A549 (cell line): ENCODE measurements around the gene THSD7A. TPM values are rescaled to one million over a fixed set of nuclear protein-coding genes. Genes with fewer than 3 reads are reported as not detected.
A peak's percentile ranks its signal among the peaks of the same experiment; 100 is the strongest.

Source experiments
- ATAC-seq, 2 experiments: fragments of 200-7000 bp in 1 of 2; fragments of >200 bp in 1 of 2; cut with Nextera tagmentation in 1 of 2; cut with Tn5 transposase in 1 of 2; 3 replicates each; pipeline versions ENCODE4 v1.8.0 to v1.9.1; 2018 to 2020; ENCODE audit warnings: mild to moderate bottlenecking in 1 of 2, moderate library complexity in 1 of 2
- CTCF ChIA-PET: fragments of 300-600 bp; sonication (Branson Sonifier 250); formaldehyde crosslinking; extraction: SDS; loops from one replicate; lab custom pipeline; 2021; ENCODE audit warnings: antibody characterized with exemption, inconsistent platforms; lab: Yijun Ruan, JAX
- POLR2A ChIA-PET: fragments of 350-600 bp; formaldehyde crosslinking; extraction: SDS; loops from one replicate; lab custom pipeline; 2021; ENCODE audit warnings: antibody characterized with exemption, inconsistent platforms; lab: Yijun Ruan, JAX
- DNase-seq, 2 experiments: peaks; one replicate each; pipeline versions ENCODE4 v3.0.0 to v3.0.0-alpha.2; 2011 to 2016; ENCODE audit warnings: low read depth in 1 of 2, low spot score in 1 of 2
- FAIRE-seq: peaks from 2 replicates; lab custom pipeline; 2011; peaks lifted over from hg19 to GRCh38; lab: Jason Lieb, UNC
- H3K27ac ChIP-seq, 2 experiments: fragments of >200 bp; sonication (Bioruptor Twin); formaldehyde crosslinking; 3 replicates each; pipeline ENCODE4 v1.5.1; 2016 to 2017
- H3K4me1 ChIP-seq: fragments of >200 bp; sonication (Bioruptor Twin); formaldehyde crosslinking; 3 replicates; pipeline ENCODE4 v1.6.1; 2016
- H3K4me2 ChIP-seq: fragments of >200 bp; sonication (Bioruptor Twin); formaldehyde crosslinking; 3 replicates; pipeline ENCODE4 v1.6.1; 2016
- H3K4me3 ChIP-seq: fragments of >200 bp; sonication (Bioruptor Twin); formaldehyde crosslinking; 3 replicates; pipeline ENCODE4 v1.5.1; 2016
- H3K9me3 ChIP-seq: fragments of >200 bp; sonication (Bioruptor Twin); formaldehyde crosslinking; 3 replicates; pipeline ENCODE4 v1.6.1; 2016
- BCL3 ChIP-seq: fragments of >200 bp; sonication (Bioruptor Twin); formaldehyde crosslinking; IDR thresholded peaks from 3 replicates; pipeline ENCODE4 v1.6.1; 2016
- BHLHE40 ChIP-seq: IDR thresholded peaks from 2 replicates; pipeline ENCODE4 v1.6.1; 2012; ENCODE audit warnings: low read depth, low read length, inconsistent platforms
- CBX2 ChIP-seq: fragments of 200-600 bp; sonication (generic); IDR thresholded peaks from 2 replicates; pipeline ENCODE4 v1.6.1; 2016; ENCODE audit warnings: low read depth, mild to moderate bottlenecking, borderline replicate concordance
- E2F6 ChIP-seq: IDR thresholded peaks from 2 replicates; pipeline ENCODE4 v1.6.1; 2012; ENCODE audit warnings: low read depth, borderline replicate concordance
- ELK1 ChIP-seq: fragments of 150-350 bp; IDR thresholded peaks from 2 replicates; pipeline ENCODE4 v1.6.1; 2014; ENCODE audit warnings: low read depth, mild to moderate bottlenecking, low read length
- HEYL ChIP-seq: fragments of 250-450 bp; sonication (Bioruptor Pico); IDR thresholded peaks from 2 replicates; pipeline ENCODE4 v1.8.0; 2021; ENCODE audit warnings: mild to moderate bottlenecking, moderate library complexity
- HMGXB4 ChIP-seq: fragments of 250-450 bp; sonication (Bioruptor Pico); IDR thresholded peaks from 2 replicates; pipeline ENCODE4 v1.5.0; 2021; ENCODE audit warnings: mild to moderate bottlenecking, moderate library complexity, borderline replicate concordance
- HOXA7 ChIP-seq: fragments of 250-450 bp; sonication (Bioruptor Pico); IDR thresholded peaks from 2 replicates; pipeline ENCODE4 v1.5.0; 2020; ENCODE audit warnings: mild to moderate bottlenecking, moderate library complexity
- JUN ChIP-seq, 2 experiments: fragments of >200 bp; sonication (Bioruptor Twin); formaldehyde crosslinking; IDR thresholded peaks; 2 replicates in 1 of 2; 3 replicates in 1 of 2; pipeline ENCODE4 v1.6.1; 2016 to 2017
- MAFK ChIP-seq: fragments of 450-650 bp; IDR thresholded peaks from 2 replicates; pipeline ENCODE4 v1.6.1; 2014; ENCODE audit not compliant: partially characterized antibody
- MAX ChIP-seq: IDR thresholded peaks from 2 replicates; pipeline ENCODE4 v1.6.1; 2012
- MAZ ChIP-seq: fragments of 150-350 bp; IDR thresholded peaks from 2 replicates; pipeline ENCODE4 v1.6.1; 2014; ENCODE audit warnings: antibody characterized with exemption, low read depth, low read length, borderline replicate concordance
- PHF8 ChIP-seq: fragments of 200-600 bp; sonication (generic); IDR thresholded peaks from 2 replicates; pipeline ENCODE4 v1.6.1; 2016; ENCODE audit warnings: low read depth, mild to moderate bottlenecking, antibody characterized with exemption, moderate library complexity, borderline replicate concordance
- POLR2AphosphoS2 ChIP-seq: conservative IDR thresholded peaks from 2 replicates; pipeline ENCODE4 v1.6.1; 2012; ENCODE audit warnings: low read length, improper control_type of control experiment, inconsistent platforms
- RARB ChIP-seq: fragments of 250-450 bp; sonication (Bioruptor Pico); IDR thresholded peaks from 2 replicates; pipeline ENCODE4 v1.8.0; 2021; ENCODE audit warnings: mild to moderate bottlenecking, moderate library complexity
- RFX5 ChIP-seq: fragments of 450-650 bp; IDR thresholded peaks from 2 replicates; pipeline ENCODE4 v1.7.1; 2014; ENCODE audit warnings: antibody characterized with exemption, mild to moderate bottlenecking, moderate library complexity
- TFCP2L1 ChIP-seq: fragments of 250-450 bp; sonication (Bioruptor Pico); IDR thresholded peaks from 2 replicates; pipeline ENCODE4 v1.5.0; 2021; ENCODE audit warnings: mild to moderate bottlenecking
- ZC3H11A ChIP-seq: fragments of 450-650 bp; IDR thresholded peaks from 2 replicates; pipeline ENCODE4 v1.6.1; 2014; ENCODE audit warnings: antibody characterized with exemption, mild to moderate bottlenecking
- ZFP36 ChIP-seq: fragments of 450-650 bp; IDR thresholded peaks from 2 replicates; pipeline ENCODE4 v1.6.1; 2014; ENCODE audit warnings: borderline replicate concordance; ENCODE audit not compliant: partially characterized antibody
- ZSCAN20 ChIP-seq: fragments of 250-450 bp; sonication (Bioruptor Pico); IDR thresholded peaks from 2 replicates; pipeline ENCODE4 v1.8.0; 2022; ENCODE audit warnings: mild to moderate bottlenecking, moderate library complexity
- WGBS: methylation state at CpG from one replicate; pipeline ENCODE4 v1.1.6; 2017; ENCODE audit errors: missing lambda C conversion rate; 5-methylcytosine and 5-hydroxymethylcytosine counted together
- polyA plus RNA-seq, 4 experiments: library from polyadenylated mRNA; depleted of rRNA in 3 of 4; stranded (reverse); fragments of >200 nt; fragmentation: RNase III in 1 of 4; extraction: RNeasy Plus Mini Kit Qiagen cat#74134 plus additional on column Dnase treatment in 1 of 4; gene quantifications; 2 replicates in 3 of 4; 3 replicates in 1 of 4; pipeline ENCODE4 v1.2.3, GENCODE V29; 2011 to 2017

Gene THSD7A
- polyA plus RNA-seq, 2 of the 4 experiments (the other 2 are of a cell fraction): 5.7 to 11.8 TPM

GRCh38 chr7:11642276-11642675 lies 189.7 kb downstream of the THSD7A start:
- TF ChIP-seq ELK1: no peak
- no peak for TF ChIP-seq MAFK
- TF ChIP-seq BHLHE40: no peak
- no peak for TF ChIP-seq E2F6
- TF ChIP-seq JUN (IDR thresholded peaks at IDR 0.05): no peak
- no peak for TF ChIP-seq POLR2AphosphoS2
- TF ChIP-seq HMGXB4 (CRISPR knock-in tag): no peak
- no peak for TF ChIP-seq RFX5
- no peak for TF ChIP-seq PHF8
- TF ChIP-seq ZC3H11A: no peak
- no peak for TF ChIP-seq RARB (CRISPR knock-in tag)
- TF ChIP-seq HOXA7: no peak
- TF ChIP-seq ZFP36: no peak
- no peak for TF ChIP-seq TFCP2L1 (CRISPR knock-in tag)
- no peak for TF ChIP-seq MAX
- no peak for TF ChIP-seq ZSCAN20 (CRISPR knock-in tag)
- TF ChIP-seq BCL3: no peak
- Histone ChIP-seq H3K4me3 (no peak overlapping the region), H3K4me1 (0 out of 3 replicates have a peak, but pooled peaks cover 4% of the 10 kb centered on the region), H3K9me3 (no peaks in the 10 kb centered on the region), H3K27ac (peak overlapping the region in 1 of 2 experiments; percentile 41; a peak in 2 of 6 replicates), H3K4me2 (peak overlapping the region; percentile 44)
- FAIRE-seq (no peak), DNase-seq (no peak), ATAC-seq (no peak)
- ChIA-PET POLR2A (no interaction called here), CTCF (no interaction called here)

GRCh38 chr7:11638011-11638774 lies 193.8 kb downstream of the THSD7A start:
- FAIRE-seq (no peak), DNase-seq (no peak), ATAC-seq (no peak)
- Histone ChIP-seq H3K4me1 (0 out of 3 replicates have a peak, but pooled peaks cover 4% of the 10 kb centered on the region), H3K9me3 (no peaks in the 10 kb centered on the region), H3K27ac (no peak overlapping the region), H3K4me3 (no peak overlapping the region), H3K4me2 (peak overlapping the region; percentile 7; the same call in 1 of the 3 replicates)
- ChIA-PET CTCF (interaction anchor here (0.6 kb wide), 1 partner anchor 19 kb away, joined by 4 read pairs; no protein-coding TSS in a partner anchor), POLR2A (no interaction called here)
- TF ChIP-seq BHLHE40 (no peak), MAZ (no peak), CBX2 (no peak), MAFK (peak; percentile 58), HEYL (CRISPR knock-in tag) (no peak)
- WGBS: 48% methylated on average over 4 of the region's 4 CpGs
